Type B pancreatic cell (in vitro differentiated cells): ENCODE measurements around the gene ATP2A3. TPM values are rescaled to one million over a fixed set of nuclear protein-coding genes. Genes with fewer than 3 reads are reported as not detected.

Experiments
- DNase-seq: peaks from one replicate; pipeline ENCODE4 v3.0.0; 2021; ENCODE audit warnings: mixed read lengths; ENCODE audit not compliant: unreplicated experiment; ENCODE audit errors: extremely low spot score
- H3K27ac Mint-ChIP-seq: 2 replicates; pipeline ENCODE4 v1.8.0; 2021; ENCODE audit warnings: mild to moderate bottlenecking, mixed read lengths
- H3K27me3 Mint-ChIP-seq: 2 replicates; pipeline ENCODE4 v1.8.0; 2021; ENCODE audit warnings: mixed read lengths
- H3K36me3 Mint-ChIP-seq: 2 replicates; pipeline ENCODE4 v1.8.0; 2021; ENCODE audit warnings: mixed read lengths
- H3K4me1 Mint-ChIP-seq: one replicate; pipeline ENCODE4 v1.8.0; 2021; ENCODE audit warnings: mixed read lengths; ENCODE audit not compliant: unreplicated experiment
- H3K4me3 Mint-ChIP-seq: 2 replicates; pipeline ENCODE4 v1.8.0; 2021; ENCODE audit warnings: mild to moderate bottlenecking, mixed read lengths
- H3K9me3 Mint-ChIP-seq: 2 replicates; pipeline ENCODE4 v1.8.0; 2021; ENCODE audit warnings: mixed read lengths
- CTCF ChIP-seq: fragments of 200-600 bp; sonication (generic); conservative IDR thresholded peaks from 2 replicates; pipeline ENCODE4 v1.5.0; 2021; ENCODE audit warnings: antibody characterized with exemption, mild to moderate bottlenecking
- total RNA-seq: library from RNA; stranded (reverse); gene quantifications from 2 replicates; pipeline ENCODE4 v1.2.1, GENCODE V29; 2021; ENCODE audit warnings: low replicate concordance

Gene ATP2A3
- total RNA-seq, 1 donor from 2014 or later: 33.2 TPM

GRCh38 chr17:3989041-3989886 is 25.0 kb upstream of the ATP2A3 start:
- Mint-ChIP-seq H3K9me3 (no peaks in the 10 kb centered on the region), H3K36me3 (no peaks in the 10 kb centered on the region), H3K4me3 (no peak overlapping the region), H3K27me3 (no peaks in the 10 kb centered on the region), H3K27ac (no peak overlapping the region), H3K4me1 (no peaks in the 10 kb centered on the region)
- TF ChIP-seq CTCF: no peak
- no peak for DNase-seq

DNA sequence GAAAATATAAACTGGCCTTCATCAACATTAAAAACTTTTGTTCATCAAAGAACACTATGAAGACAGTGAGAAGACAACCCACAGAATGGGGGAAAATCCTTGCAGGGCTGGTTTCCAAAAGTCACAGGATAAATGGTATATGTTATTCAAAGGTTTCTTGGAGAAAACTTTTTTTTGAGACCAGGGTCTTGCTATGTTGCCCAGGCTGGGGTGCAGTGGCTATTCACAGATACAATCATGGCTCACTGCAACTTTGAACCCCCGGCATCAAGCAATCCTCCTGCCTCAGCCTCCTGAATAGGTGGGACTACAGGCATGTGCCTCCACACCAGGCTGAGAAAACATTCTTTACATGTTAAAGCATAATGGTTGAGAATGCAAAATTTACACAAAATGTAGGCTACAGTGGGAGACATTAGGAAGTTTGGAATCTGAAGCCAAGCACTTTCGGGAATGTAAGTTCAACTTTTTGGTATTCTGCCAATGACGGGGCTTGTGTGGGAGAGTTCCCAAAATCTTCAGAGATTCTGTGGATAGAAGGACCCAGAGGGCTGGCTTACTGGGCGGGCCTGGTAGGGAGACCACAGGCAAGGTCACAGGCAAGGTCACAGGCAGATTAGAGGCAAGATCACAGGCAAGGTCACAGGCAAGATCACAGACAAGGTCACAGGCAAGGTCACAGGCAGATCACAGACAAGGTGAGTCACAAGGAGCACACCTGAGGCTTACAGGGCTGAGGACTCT is 24.2 kb upstream of the ATP2A3 start:
- H3K27ac Mint-ChIP-seq: no peak overlapping the region
- H3K4me1 Mint-ChIP-seq: no peaks in the 10 kb centered on the region
- no peak overlapping the region for H3K4me3 Mint-ChIP-seq
- no peaks in the 10 kb centered on the region for H3K9me3 Mint-ChIP-seq
- no peak for TF ChIP-seq CTCF
- H3K27me3 Mint-ChIP-seq: no peaks in the 10 kb centered on the region
- DNase-seq: no peak
- H3K36me3 Mint-ChIP-seq: no peaks in the 10 kb centered on the region

DNA sequence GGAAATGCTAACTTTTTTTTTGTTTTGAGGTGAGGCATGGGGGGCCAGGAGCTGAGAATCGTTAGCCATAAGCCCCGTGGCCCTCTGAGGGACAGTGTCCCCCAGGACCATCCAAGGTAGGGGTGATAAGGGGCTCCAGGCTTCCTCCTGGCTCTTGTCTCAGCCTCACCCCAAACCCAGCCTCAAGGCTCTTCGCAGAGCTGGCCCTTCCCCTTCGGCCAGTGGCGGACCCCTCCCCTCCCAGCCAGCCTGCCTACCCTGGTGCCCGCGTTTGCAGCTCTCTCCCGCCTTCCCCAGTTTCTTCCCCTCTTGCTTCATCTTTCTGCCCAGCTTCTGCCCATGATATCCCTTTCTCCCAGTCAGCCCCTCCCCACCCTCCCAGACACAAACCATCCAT is 22.7 kb upstream of the ATP2A3 start:
- Mint-ChIP-seq H3K4me3 (no peak overlapping the region), H3K36me3 (no peaks in the 10 kb centered on the region), H3K4me1 (no peaks in the 10 kb centered on the region), H3K9me3 (no peaks in the 10 kb centered on the region), H3K27me3 (no peaks in the 10 kb centered on the region), H3K27ac (no peak overlapping the region)
- DNase-seq: no peak
- no peak for TF ChIP-seq CTCF

- Mint-ChIP-seq H3K9me3 (no peaks in the 10 kb centered on the region), H3K36me3 (no peaks in the 10 kb centered on the region), H3K4me1 (no peaks in the 10 kb centered on the region), H3K4me3 (no peak overlapping the region), H3K27me3 (no peaks in the 10 kb centered on the region), H3K27ac (no peak overlapping the region)
- no peak for DNase-seq
- TF ChIP-seq CTCF: no peak
These were observed 22.2 kb upstream of the ATP2A3 start for GRCh38 chr17:3986270-3986938.

DNA sequence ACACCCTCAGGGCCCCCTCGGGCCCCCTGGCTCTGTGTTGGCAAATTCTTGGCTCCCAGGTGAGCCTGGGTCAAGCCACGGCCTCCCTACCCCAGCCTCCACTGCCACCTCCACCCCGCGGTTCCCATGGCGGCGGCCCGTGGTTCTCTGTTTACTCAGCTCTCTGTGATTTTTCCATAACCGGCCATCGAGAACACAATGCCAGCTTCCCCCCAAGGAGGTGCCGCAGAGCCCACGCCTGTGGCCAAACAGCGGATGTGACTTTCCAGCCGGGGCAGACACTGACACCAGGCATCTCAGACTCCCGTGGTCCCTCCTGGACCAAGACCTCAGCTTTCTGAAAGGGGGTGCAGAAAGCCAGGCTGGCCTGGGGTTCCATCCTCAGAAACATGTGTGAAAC is 21.6 kb upstream of the ATP2A3 start:
- H3K9me3 Mint-ChIP-seq: no peaks in the 10 kb centered on the region
- no peak overlapping the region for H3K27ac Mint-ChIP-seq
- no peaks in the 10 kb centered on the region for H3K36me3 Mint-ChIP-seq
- H3K4me3 Mint-ChIP-seq: no peak overlapping the region
- DNase-seq: no peak
- no peak for TF ChIP-seq CTCF
- no peaks in the 10 kb centered on the region for H3K27me3 Mint-ChIP-seq
- H3K4me1 Mint-ChIP-seq: no peaks in the 10 kb centered on the region
